Transverse colon (tissue), 4 donors: ENCODE data around the gene NTRK3. TPM values are rescaled to one million over a fixed set of nuclear protein-coding genes. Genes with fewer than 3 reads are reported as not detected.
"Not testable (repeated sequence)": the region's sequence is repeated elsewhere in the genome, so short reads cannot be mapped to it uniquely, and the experiment has no call there.

Experiments
- DNase-seq: peaks from one replicate; pipeline ENCODE4 v3.0.0-alpha.2; 2019
- H3K27ac ChIP-seq, 4 donors: fragments of 200-600 bp; sonication (generic); 2 replicates each; pipeline ENCODE4 v1.5.1; 2016 to 2018; ENCODE audit warnings: inconsistent platforms in 4 of 4
- H3K27me3 ChIP-seq: fragments of 200-600 bp; sonication (generic); 2 replicates; pipeline ENCODE4 v1.5.1; 2017; ENCODE audit warnings: inconsistent platforms
- H3K36me3 ChIP-seq, 4 donors: fragments of 200-600 bp; sonication (generic); 2 replicates each; pipeline ENCODE4 v1.5.1; 2017 to 2019; ENCODE audit warnings: inconsistent platforms in 4 of 4
- H3K4me1 ChIP-seq, 4 donors: fragments of 200-600 bp; sonication (generic); 2 replicates each; pipeline ENCODE4 v1.5.1; 2017 to 2020; ENCODE audit warnings: inconsistent platforms in 4 of 4
- H3K4me3 ChIP-seq, 4 donors: fragments of 200-600 bp; sonication (generic); 1 replicate in 1 of 4; 2 replicates in 3 of 4; pipeline versions ENCODE4 v1.5.1 to v1.6.1; 2017 to 2019; ENCODE audit warnings: inconsistent platforms in 4 of 4
- H3K9me3 ChIP-seq, 2 donors: fragments of 200-600 bp; sonication (generic); 2 replicates each; pipeline ENCODE4 v1.5.1; 2017 to 2019; ENCODE audit warnings: inconsistent platforms in 2 of 2
- CTCF ChIP-seq, 5 experiments: fragments of 200-600 bp in 3 of 5; fragments of 450-650 bp in 2 of 5; sonication (generic) in 3 of 5; IDR thresholded peaks; 1 replicate in 2 of 5; 2 replicates in 3 of 5; pipeline ENCODE4 v1.5.1; 2016 to 2017; ENCODE audit warnings: antibody characterized with exemption in 5 of 5, inconsistent platforms in 3 of 5, mild to moderate bottlenecking in 2 of 5, moderate library complexity in 1 of 5
- EP300 ChIP-seq: sonication (generic); formaldehyde crosslinking; IDR thresholded peaks from one replicate; pipeline ENCODE4 v1.6.1; 2017; ENCODE audit warnings: antibody characterized with exemption, low read depth
- POLR2A ChIP-seq: fragments of 450-650 bp; IDR thresholded peaks from one replicate; pipeline ENCODE4 v1.6.1; 2016; ENCODE audit warnings: antibody characterized with exemption, mild to moderate bottlenecking, moderate library complexity
- POLR2AphosphoS5 ChIP-seq, 3 donors: sonication (generic); formaldehyde crosslinking; IDR thresholded peaks; one replicate each; pipeline ENCODE4 v1.6.1; 2016; ENCODE audit warnings: antibody characterized with exemption in 3 of 3
- WGBS, 2 donors: methylation state at CpG; one replicate each; pipeline ENCODE4 v1.1.5; 2018; ENCODE audit warnings: low coverage in 1 of 2; 5-methylcytosine and 5-hydroxymethylcytosine counted together
- in situ Hi-C, 4 donors: fragments of 200-750 bp; cut with MboI; loops; one replicate each; pipeline versions ENCODE4 v1.15.0 to v1.15.1; 2017; ENCODE audit warnings: low sequenced_read_pairs in 3 of 4, low pct_ligation_motif_present in 1 of 4, low pct_unique_long_range_greater_than_20kb in 1 of 4
- intact Hi-C: fragments of 100-400 bp; cut with DNase I; formaldehyde crosslinking; loops from one replicate; pipeline ENCODE4 v1.15.1; 2023; ENCODE audit warnings: low total_unique reads
- total RNA-seq, 4 donors: library from RNA; depleted of rRNA; stranded (reverse); fragments of >200 nt; gene quantifications; one replicate each; pipeline ENCODE4 v1.1.0, GENCODE V29; 2016

Gene NTRK3
- total RNA-seq, 4 donors from 2014 or later = 1.1 to 2.8 (median 2.4) TPM

GRCh38 chr15:87846746-87847145, 409.8 kb downstream of the NTRK3 start:
- 77 to 80% methylated on average over 3 of the region's 3 CpGs for WGBS, 2 donors
- Histone ChIP-seq H3K36me3 (no peaks in the 10 kb centered on the region), H3K4me3 (no peak overlapping the region), H3K9me3 (no peaks in the 10 kb centered on the region), H3K27ac (no peak overlapping the region), H3K4me1 (no peaks in the 10 kb centered on the region), H3K27me3 (no peaks in the 10 kb centered on the region)
- DNase-seq = no peak
- in situ Hi-C loops = no loop called here
- TF ChIP-seq CTCF (IDR thresholded peaks at IDR 0.05) (no peak), EP300 (no peak), POLR2A (no peak), POLR2AphosphoS5 (IDR thresholded peaks at IDR 0.05) (no peak)
- intact Hi-C loops = no loop called here

GRCh38 chr15:87843312-87843711, 413.2 kb downstream of the NTRK3 start:
- H3K36me3 ChIP-seq = no peaks in the 10 kb centered on the region
- H3K27me3 ChIP-seq = no peaks in the 10 kb centered on the region
- H3K9me3 ChIP-seq = no peaks in the 10 kb centered on the region
- in situ Hi-C loops (no loop called here), intact Hi-C loops (no loop called here)
- no peak for DNase-seq
- WGBS, 2 donors = 88% methylated on average over 3 of the region's 3 CpGs; no CpG with 5 or more reads in 1 of the 2 donors
- no peak for TF ChIP-seq POLR2A
- no peak for TF ChIP-seq CTCF (IDR thresholded peaks at IDR 0.05)
- TF ChIP-seq POLR2AphosphoS5 (IDR thresholded peaks at IDR 0.05) = no peak
- no peak for TF ChIP-seq EP300
- no peak overlapping the region for H3K4me3 ChIP-seq
- H3K27ac ChIP-seq = no peak overlapping the region
- H3K4me1 ChIP-seq = no peaks in the 10 kb centered on the region

- Histone ChIP-seq H3K27me3 (no peaks in the 10 kb centered on the region), H3K4me1 (no peaks in the 10 kb centered on the region), H3K9me3 (no peaks in the 10 kb centered on the region), H3K27ac (no peak overlapping the region), H3K4me3 (no peak overlapping the region), H3K36me3 (no peaks in the 10 kb centered on the region)
- no peak for TF ChIP-seq CTCF (IDR thresholded peaks at IDR 0.05)
- no peak for TF ChIP-seq EP300
- no peak for TF ChIP-seq POLR2AphosphoS5 (IDR thresholded peaks at IDR 0.05)
- no peak for TF ChIP-seq POLR2A
- WGBS, 2 donors = 50% methylated on average over 1 of the region's 1 CpG; no CpG with 5 or more reads in 1 of the 2 donors
- intact Hi-C loops (no loop called here), in situ Hi-C loops (no loop called here)
- DNase-seq = no peak
Measured at GRCh38 chr15:87841426-87841998, 415.0 kb downstream of the NTRK3 start.

- H3K4me1 ChIP-seq, intact Hi-C loops, H3K27me3 ChIP-seq, H3K27ac ChIP-seq, H3K36me3 ChIP-seq, H3K4me3 ChIP-seq, DNase-seq, H3K9me3 ChIP-seq, in situ Hi-C loops: not testable (repeated sequence)
- WGBS, 2 donors = 63 to 91% methylated on average over 1 of the region's 2 CpGs
Measured at GRCh38 chr15:87835830-87836229, 420.7 kb downstream of the NTRK3 start.

GRCh38 chr15:87833333-87833732, 423.2 kb downstream of the NTRK3 start:
- intact Hi-C loops, in situ Hi-C loops, H3K4me3 ChIP-seq, H3K27ac ChIP-seq, H3K9me3 ChIP-seq, H3K36me3 ChIP-seq, DNase-seq, H3K4me1 ChIP-seq, H3K27me3 ChIP-seq: not testable (repeated sequence)
- WGBS, 2 donors = 79 to 90% methylated on average over 2 to 5 of the region's 5 CpGs
